ENCODE results near the gene GALT. TPM values are rescaled to one million over a fixed set of nuclear protein-coding genes. Genes with fewer than 3 reads are reported as not detected.
A peak's percentile ranks its signal among the peaks of the same experiment; 100 is the strongest.

Gene GALT
- total RNA-seq, 2 donors from 2014 or later, result 30.9 to 35.0 TPM

DNA sequence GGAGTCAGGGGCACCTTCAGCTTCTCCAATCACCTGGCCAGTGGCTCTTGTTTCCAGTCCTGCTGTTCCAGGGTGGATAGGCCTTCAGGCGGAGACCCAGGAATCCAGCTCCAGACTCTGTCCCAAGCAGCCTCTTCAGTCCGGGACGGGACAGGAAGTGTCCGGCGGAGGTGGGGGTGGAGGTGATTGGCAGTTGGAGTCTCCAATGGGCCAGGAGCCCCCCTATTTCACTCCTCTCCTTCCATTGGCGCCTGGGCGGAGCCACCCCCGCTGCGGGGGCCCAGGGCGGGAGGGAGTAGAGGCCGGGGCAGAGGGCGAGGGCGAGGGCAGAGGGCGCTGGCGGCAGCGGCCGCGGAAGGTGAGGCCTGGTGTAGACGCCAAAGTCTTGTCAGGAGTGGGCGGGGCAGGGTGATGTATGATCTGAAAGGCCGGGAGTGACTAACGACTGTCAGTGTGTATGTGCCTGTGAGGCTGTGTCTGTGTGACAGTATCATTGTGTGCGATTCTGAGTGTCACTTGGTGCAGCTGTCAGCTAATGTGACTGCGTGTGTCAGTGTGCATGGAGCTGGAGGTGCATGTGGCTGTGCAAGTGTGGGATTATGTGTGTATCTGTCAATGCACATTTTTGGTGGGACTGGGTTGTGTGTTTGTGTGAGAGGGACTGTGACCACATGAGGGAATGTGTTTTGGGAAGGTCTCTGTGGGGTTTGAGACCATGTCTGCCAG, 5.6 kb downstream of the GALT start, which contains the start of gene IL11RA:
TSS of gene IL11RA (plus strand) at position 310 of the 726 bp plus-strand sequence. CDS start 3,033 bp downstream, outside the sequence.
- peaks cover 20% of the 10 kb centered on the region for H3K36me3 ChIP-seq
- DNase-seq (ENCODE audit: low spot score), result peak; percentile 95

DNA sequence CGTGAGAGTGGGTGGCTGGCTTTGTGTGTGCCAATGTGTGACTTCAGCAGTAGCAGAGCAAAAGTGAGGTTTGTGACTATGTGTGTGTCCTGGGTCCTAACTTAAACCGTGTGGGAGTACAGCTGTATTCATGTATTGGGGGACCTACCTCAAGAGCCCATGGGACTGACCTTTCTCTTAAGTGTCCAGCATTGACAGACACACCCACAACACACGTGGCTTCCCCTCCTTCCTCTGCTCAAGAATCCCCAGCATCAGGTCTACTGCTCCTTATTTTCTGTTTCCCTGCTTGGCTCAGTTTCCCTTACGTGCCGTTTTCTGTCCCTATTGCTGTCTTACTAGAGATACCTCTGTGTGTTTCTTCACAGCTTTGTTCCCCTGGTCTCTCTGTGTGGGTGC, 6.1 kb downstream of the GALT start:
- peaks cover 20% of the 10 kb centered on the region for H3K36me3 ChIP-seq
- no peaks in the 10 kb centered on the region for H3K9me3 ChIP-seq
- H3K4me1 ChIP-seq, result peaks cover 0 to 76% of the 10 kb centered on the region in 2 donors
- peak overlapping the region; percentile 85 to 93 for H3K27ac ChIP-seq
- H3K27me3 ChIP-seq, result no peaks in the 10 kb centered on the region
- H3K4me3 ChIP-seq, result peak overlapping the region; percentile 29 to 52
- TF ChIP-seq, protein P1, sequence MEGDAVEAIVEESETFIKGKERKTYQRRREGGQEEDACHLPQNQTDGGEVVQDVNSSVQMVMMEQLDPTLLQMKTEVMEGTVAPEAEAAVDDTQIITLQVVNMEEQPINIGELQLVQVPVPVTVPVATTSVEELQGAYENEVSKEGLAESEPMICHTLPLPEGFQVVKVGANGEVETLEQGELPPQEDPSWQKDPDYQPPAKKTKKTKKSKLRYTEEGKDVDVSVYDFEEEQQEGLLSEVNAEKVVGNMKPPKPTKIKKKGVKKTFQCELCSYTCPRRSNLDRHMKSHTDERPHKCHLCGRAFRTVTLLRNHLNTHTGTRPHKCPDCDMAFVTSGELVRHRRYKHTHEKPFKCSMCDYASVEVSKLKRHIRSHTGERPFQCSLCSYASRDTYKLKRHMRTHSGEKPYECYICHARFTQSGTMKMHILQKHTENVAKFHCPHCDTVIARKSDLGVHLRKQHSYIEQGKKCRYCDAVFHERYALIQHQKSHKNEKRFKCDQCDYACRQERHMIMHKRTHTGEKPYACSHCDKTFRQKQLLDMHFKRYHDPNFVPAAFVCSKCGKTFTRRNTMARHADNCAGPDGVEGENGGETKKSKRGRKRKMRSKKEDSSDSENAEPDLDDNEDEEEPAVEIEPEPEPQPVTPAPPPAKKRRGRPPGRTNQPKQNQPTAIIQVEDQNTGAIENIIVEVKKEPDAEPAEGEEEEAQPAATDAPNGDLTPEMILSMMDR (IDR thresholded peaks at IDR 0.05), result no peak
- DNase-seq (ENCODE audit: low spot score), result no peak

More for the DNA sequence above, 5.6 kb downstream of the GALT start, which contains the start of gene IL11RA:
- Histone ChIP-seq H3K4me1 (peaks cover 0 to 82% of the 10 kb centered on the region in 2 donors), H3K9me3 (no peaks in the 10 kb centered on the region), H3K27me3 (no peaks in the 10 kb centered on the region), H3K27ac (peak within 1 kb of the TSS; percentile 85 to 93), H3K4me3 (peak within 1 kb of the TSS; percentile 29 to 52)
- TF ChIP-seq, protein P1 (IDR thresholded peaks at IDR 0.05), result no peak

DNA sequence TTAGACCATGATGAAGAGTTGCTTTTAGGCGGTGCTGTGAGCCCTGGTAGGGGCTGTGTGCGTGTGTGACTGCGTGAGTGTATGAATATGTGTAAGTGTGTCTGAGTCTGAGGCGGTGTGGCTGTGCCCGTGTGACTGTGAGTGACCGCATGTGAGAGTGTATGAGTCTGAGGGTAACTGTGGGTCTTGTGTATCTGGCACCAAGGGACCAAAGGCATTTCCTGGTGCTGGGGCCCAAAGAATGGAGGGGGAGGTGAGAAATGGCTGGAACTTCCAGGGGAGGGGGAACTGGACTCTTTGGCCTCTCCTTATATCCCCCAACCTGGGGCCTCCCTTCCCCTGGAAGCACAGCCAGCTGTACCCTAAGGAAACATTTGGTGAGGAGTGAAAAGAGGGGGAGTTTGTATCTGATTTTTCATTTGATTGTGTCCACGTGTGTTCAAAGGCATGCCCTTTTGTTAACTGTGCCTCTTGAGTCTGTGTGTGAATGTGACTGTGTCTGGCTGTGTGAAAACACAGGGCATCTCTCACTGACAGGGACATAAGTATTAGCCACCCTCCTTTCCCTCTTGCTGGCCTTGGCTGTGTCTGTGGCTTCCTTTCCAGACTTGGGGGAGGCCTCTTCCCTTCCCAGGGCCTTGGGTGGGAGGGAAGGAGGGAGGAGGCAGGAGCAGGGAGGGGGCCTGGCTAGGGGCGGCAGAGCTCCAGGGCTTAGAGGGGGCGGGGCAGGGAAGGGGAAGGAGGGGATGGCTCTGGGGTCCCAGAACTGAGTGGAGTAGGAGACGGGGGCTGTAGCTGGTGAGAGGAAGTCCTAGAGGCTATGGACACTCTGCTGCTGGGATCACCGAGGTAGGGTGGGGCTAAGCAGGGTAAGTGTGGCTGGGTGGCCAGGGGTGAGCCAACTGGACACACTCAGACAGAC, 6.9 kb downstream of the GALT start:
- H3K4me1 ChIP-seq, result peaks cover 0 to 68% of the 10 kb centered on the region in 2 donors
- TF ChIP-seq, protein P1 (IDR thresholded peaks at IDR 0.05), result no peak
- peak overlapping the region; percentile 85 to 93 for H3K27ac ChIP-seq
- H3K36me3 ChIP-seq, result peaks cover 18% of the 10 kb centered on the region
- peak overlapping the region; percentile 29 to 52 for H3K4me3 ChIP-seq
- H3K27me3 ChIP-seq, result no peaks in the 10 kb centered on the region
- no peaks in the 10 kb centered on the region for H3K9me3 ChIP-seq
- no peak for DNase-seq (ENCODE audit: low spot score)

DNA sequence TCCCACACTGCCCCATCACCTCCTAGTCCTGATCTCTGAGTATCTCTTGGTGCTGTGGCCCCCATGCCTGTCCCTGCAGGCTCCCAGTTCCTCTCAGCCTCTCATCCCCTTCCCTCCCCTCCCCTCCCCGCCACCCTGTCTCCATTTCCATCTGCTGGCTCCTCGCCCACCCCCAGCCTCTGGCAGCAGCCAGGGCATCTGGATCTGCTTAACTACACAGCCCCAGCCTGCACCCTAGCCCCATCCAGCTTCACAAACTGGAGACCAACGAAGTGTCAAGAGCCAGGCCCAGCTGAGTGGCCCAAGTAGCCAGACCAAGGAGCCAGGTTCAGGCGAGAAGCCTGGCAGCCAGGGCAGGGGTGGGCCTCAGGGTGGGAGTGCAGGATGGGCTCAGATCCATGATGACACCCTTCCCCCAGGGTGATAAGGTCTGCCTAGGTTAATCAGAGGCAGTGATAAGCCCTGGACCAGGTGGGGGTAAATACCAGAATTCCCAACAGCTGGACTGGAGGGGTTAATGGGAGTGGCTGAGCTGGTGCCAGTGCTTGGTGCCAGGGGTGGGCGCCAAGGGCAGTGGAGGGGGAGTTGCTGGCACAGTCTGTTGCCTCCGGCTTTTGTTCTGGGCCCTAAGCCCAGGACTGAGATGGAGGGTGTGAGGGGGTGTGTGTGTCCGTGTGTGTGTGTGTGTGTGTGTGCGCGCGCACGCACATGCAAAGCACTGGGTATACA, 8.0 kb downstream of the GALT start:
- Histone ChIP-seq H3K4me1 (peaks cover 0 to 59% of the 10 kb centered on the region in 2 donors), H3K4me3 (no peak overlapping the region), H3K27ac (peak overlapping the region; percentile 85 to 93), H3K9me3 (no peaks in the 10 kb centered on the region), H3K36me3 (peaks cover 7% of the 10 kb centered on the region), H3K27me3 (no peaks in the 10 kb centered on the region)
- peak; percentile 74 for DNase-seq (ENCODE audit: low spot score)
- TF ChIP-seq, protein P1 (IDR thresholded peaks at IDR 0.05), result no peak

DNA sequence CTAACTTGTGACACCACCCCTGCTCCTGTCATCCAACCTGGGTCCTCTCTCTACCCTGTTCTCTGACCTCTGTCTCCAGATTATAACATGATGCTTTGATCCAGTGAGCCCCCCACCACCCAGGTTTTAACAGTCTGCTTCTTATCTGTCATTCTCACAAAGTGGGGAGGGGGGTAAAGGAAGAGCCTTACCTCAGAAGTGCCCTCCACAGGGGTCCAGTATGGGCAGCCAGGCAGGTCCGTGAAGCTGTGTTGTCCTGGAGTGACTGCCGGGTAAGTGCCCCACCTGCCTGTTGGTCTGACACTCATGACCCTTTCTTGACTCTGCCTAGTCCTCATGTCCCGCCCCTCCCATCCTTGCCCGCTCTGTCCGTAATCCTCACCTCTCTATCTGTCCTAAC, 8.9 kb downstream of the GALT start:
- H3K4me3 ChIP-seq, result no peak overlapping the region
- H3K4me1 ChIP-seq, result peaks cover 0 to 59% of the 10 kb centered on the region in 2 donors
- peak overlapping the region; percentile 85 to 93 for H3K27ac ChIP-seq

More for the DNA sequence above, 8.9 kb downstream of the GALT start:
- TF ChIP-seq, protein P1 (IDR thresholded peaks at IDR 0.05), result no peak
- no peak for DNase-seq (ENCODE audit: low spot score)
- Histone ChIP-seq H3K9me3 (no peaks in the 10 kb centered on the region), H3K36me3 (peaks cover 5% of the 10 kb centered on the region), H3K27me3 (no peaks in the 10 kb centered on the region)

All from right atrium auricular region (tissue), 2 donors.